B cell (primary cell): ENCODE results near the gene B4GALT1. TPM values are rescaled to one million over a fixed set of nuclear protein-coding genes. Genes with fewer than 3 reads are reported as not detected.

Source experiments
- ATAC-seq: fragments of 200-7000 bp; cut with Tn5 transposase; one replicate; pipeline ENCODE4 v1.10.0; 2021; ENCODE audit warnings: low read depth, mild to moderate bottlenecking, moderate number of reproducible peaks, moderate library complexity
- CTCF ChIA-PET: fragments of 350-600 bp; sonication (Branson Sonifier 250); formaldehyde crosslinking; loops from one replicate; lab custom pipeline; 2021; ENCODE audit warnings: antibody characterized with exemption, inconsistent platforms; lab: Charles Lee
- POLR2A ChIA-PET: fragments of 350-600 bp; sonication (Branson Sonifier 250); formaldehyde crosslinking; loops from one replicate; lab custom pipeline; 2021; ENCODE audit warnings: antibody characterized with exemption; lab: Charles Lee
- DNase-seq: peaks from one replicate; pipeline ENCODE4 v3.0.0; 2013
- H2AFZ ChIP-seq: 2 replicates; pipeline ENCODE4 v1.6.1; 2012; ENCODE audit warnings: mild to moderate bottlenecking, low read depth, low read length; ENCODE audit not compliant: insufficient read depth, poor library complexity, severe bottlenecking
- H3K27ac ChIP-seq, 2 donors: 1 replicate in 1 of 2; 2 replicates in 1 of 2; pipeline ENCODE4 v1.5.1; 2012 to 2013; ENCODE audit warnings: low read length in 2 of 2, mild to moderate bottlenecking in 2 of 2, moderate library complexity in 1 of 2
- H3K27me3 ChIP-seq, 4 experiments: fragments of 200-600 bp in 1 of 4; sonication (generic) in 1 of 4; replicated peaks in 1 of 4; 1 replicate in 2 of 4; 2 replicates in 2 of 4; pipeline versions ENCODE4 v1.6.1 to v1.7.0; 2013 to 2016; ENCODE audit warnings: low read length in 3 of 4, mild to moderate bottlenecking in 2 of 4, mixed read lengths in 1 of 4, moderate library complexity in 1 of 4; ENCODE audit not compliant: insufficient read depth in 4 of 4, control insufficient read depth in 3 of 4; ENCODE audit errors: control extremely low read depth in 1 of 4
- H3K36me3 ChIP-seq, 2 experiments: replicated peaks in 1 of 2; 1 replicate in 1 of 2; 2 replicates in 1 of 2; pipeline versions ENCODE4 v1.6.1 to v1.7.1; 2013; ENCODE audit warnings: low read length in 1 of 2; ENCODE audit not compliant: insufficient read depth in 2 of 2, control insufficient read depth in 1 of 2; ENCODE audit errors: control extremely low read depth in 1 of 2, extremely low read depth in 1 of 2
- H3K4me1 ChIP-seq, 2 donors: fragments of 200-600 bp in 1 of 2; sonication (generic) in 1 of 2; 1 replicate in 1 of 2; 2 replicates in 1 of 2; pipeline versions ENCODE4 v1.5.1 to v1.6.1; 2013 to 2017; ENCODE audit warnings: low read length in 2 of 2; ENCODE audit not compliant: control insufficient read depth in 2 of 2, insufficient read depth in 2 of 2
- H3K4me2 ChIP-seq: replicated peaks from 2 replicates; pipeline ENCODE3; 2012; ENCODE audit warnings: mild to moderate bottlenecking, low read depth, low read length; ENCODE audit not compliant: poor library complexity, severe bottlenecking
- H3K4me3 ChIP-seq, 5 experiments: fragments of 200-600 bp in 1 of 5; sonication (generic) in 1 of 5; 1 replicate in 3 of 5; 2 replicates in 2 of 5; pipeline versions ENCODE4 v1.5.1 to v1.7.0; 2011 to 2016; ENCODE audit warnings: low read length in 4 of 5, mild to moderate bottlenecking in 4 of 5, low read depth in 2 of 5, control low read depth in 1 of 5, moderate library complexity in 1 of 5; ENCODE audit not compliant: insufficient read depth in 1 of 5; ENCODE audit errors: control extremely low read depth in 1 of 5, extremely low read depth in 1 of 5
- H3K79me2 ChIP-seq: fragments of 200-600 bp; sonication (generic); one replicate; pipeline ENCODE4 v1.6.0; 2016; ENCODE audit warnings: low read length; ENCODE audit not compliant: control insufficient read depth, insufficient read depth
- H3K9ac ChIP-seq: fragments of 200-600 bp; sonication (generic); 2 replicates; pipeline ENCODE4 v1.6.1; 2017; ENCODE audit warnings: mild to moderate bottlenecking, low read length, moderate library complexity
- H3K9me3 ChIP-seq, 3 donors: one replicate each; pipeline versions ENCODE4 v1.6.1 to v1.7.1; 2013; ENCODE audit warnings: low read length in 2 of 3; ENCODE audit not compliant: control insufficient read depth in 2 of 3, insufficient read depth in 1 of 3; ENCODE audit errors: control extremely low read depth in 1 of 3
- H4K20me1 ChIP-seq: 2 replicates; pipeline ENCODE4 v1.6.0; 2012; ENCODE audit warnings: mild to moderate bottlenecking, low read length; ENCODE audit not compliant: insufficient read depth, control insufficient read depth, poor library complexity, severe bottlenecking
- H3K27ac Mint-ChIP-seq: one replicate; pipeline ENCODE4 v1.8.0; 2021; ENCODE audit warnings: mixed read lengths
- H3K27me3 Mint-ChIP-seq: one replicate; pipeline ENCODE4 v1.8.0; 2021; ENCODE audit warnings: mixed read lengths
- H3K4me1 Mint-ChIP-seq: one replicate; pipeline ENCODE4 v1.8.0; 2021; ENCODE audit warnings: mixed read lengths
- H3K4me3 Mint-ChIP-seq: one replicate; pipeline ENCODE4 v1.8.0; 2021; ENCODE audit warnings: mixed read lengths
- H3K9me3 Mint-ChIP-seq: one replicate; pipeline ENCODE4 v1.8.0; 2022; ENCODE audit warnings: mixed read lengths; ENCODE audit not compliant: insufficient read depth
- EZH2 ChIP-seq: IDR thresholded peaks from 2 replicates; pipeline ENCODE4 v1.6.1; 2012; ENCODE audit warnings: borderline replicate concordance, low read depth, mild to moderate bottlenecking, moderate library complexity, low read length; ENCODE audit not compliant: insufficient read depth, poor library complexity, severe bottlenecking
- WGBS: methylation state at CpG from one replicate; pipeline ENCODE4 v1.1.5; 2013; ENCODE audit warnings: missing lambda C conversion rate; ENCODE audit not compliant: insufficient coverage; 5-methylcytosine and 5-hydroxymethylcytosine counted together
- intact Hi-C: fragments of 100-400 bp; cut with micrococcal nuclease; formaldehyde crosslinking; loops from one replicate; pipeline ENCODE4 v1.10.0; 2022
- polyA plus RNA-seq: library from polyadenylated mRNA; depleted of rRNA; stranded (reverse); fragments of >200 nt; gene quantifications from 2 replicates; pipeline ENCODE4 v1.2.3, GENCODE V29; 2012
- total RNA-seq, 2 donors: library from RNA; stranded (reverse); fragments of 120-200 nt in 1 of 2; gene quantifications; 1 replicate in 1 of 2; 2 replicates in 1 of 2; pipeline versions ENCODE4 v1.2.3 to v1.2.4, GENCODE V29; 2013 to 2022
- TF ChIP-seq, protein P1 (sequence below): fragments of 200-600 bp; IDR thresholded peaks from one replicate; pipeline ENCODE4 v1.8.0; 2022; ENCODE audit warnings: antibody characterized with exemption, mild to moderate bottlenecking

The B4GALT1 gene
- total and polyA plus RNA-seq, 2 donors (not counting 1 experiment from before 2014, with no cell fraction given): 49.2 to 201 TPM

DNA sequence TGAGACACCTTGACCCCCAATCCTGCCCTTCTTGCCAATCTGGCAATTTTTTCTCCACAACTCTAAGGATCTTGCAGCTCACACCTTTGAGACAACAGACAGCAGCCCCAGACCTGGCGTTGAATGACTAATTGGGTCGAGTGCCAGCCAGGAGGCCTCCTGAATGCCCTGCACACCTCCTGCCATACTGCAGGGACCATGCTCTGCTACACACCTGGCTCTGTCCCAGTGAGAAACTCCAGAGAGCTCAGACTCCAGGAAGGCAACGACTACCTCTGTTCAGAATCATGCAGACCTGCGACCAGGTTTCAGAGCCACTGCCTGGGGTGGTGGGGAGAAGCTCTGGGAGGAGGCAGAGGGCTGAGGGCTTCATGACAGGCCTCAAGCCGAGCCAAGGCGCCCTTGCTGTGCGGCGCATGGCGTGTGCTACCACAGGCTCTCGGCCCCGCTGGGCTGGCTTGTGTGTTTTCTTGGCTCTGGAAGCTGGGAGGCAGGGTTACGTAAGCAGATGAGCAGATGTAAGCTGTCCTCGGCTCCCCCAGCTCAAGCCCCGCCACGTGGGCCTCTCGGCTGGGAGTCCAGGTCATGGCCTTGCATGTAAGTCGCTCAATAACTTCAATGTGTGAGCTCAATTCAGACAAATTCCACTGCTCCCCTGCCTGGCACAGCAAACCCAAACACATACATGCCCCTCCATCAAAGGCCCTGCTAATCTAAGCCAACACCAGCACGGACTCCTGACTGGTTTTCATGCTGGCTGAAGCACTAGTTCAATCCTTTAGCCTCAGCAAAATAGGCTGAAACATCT lies 27.5 kb downstream of the B4GALT1 start:
- Histone ChIP-seq H3K4me1 (peaks cover 99 to 100% of the 10 kb centered on the region in 2 donors), H3K27me3 (no peaks in the 10 kb centered on the region), H3K36me3 (peaks cover 0 to 6% of the 10 kb centered on the region in 2 experiments), H3K27ac (peak overlapping the region; percentile 87), H3K4me3 (peak overlapping the region in 1 of 5 experiments; percentile 13), H3K9ac (peak overlapping the region; percentile 38), H2AFZ (no peak overlapping the region), H3K9me3 (peaks cover 0 to 6% (median 0%) of the 10 kb centered on the region in 3 donors), H3K4me2 (peak overlapping the region; percentile 68), H4K20me1 (peaks cover 17% of the 10 kb centered on the region), H3K79me2 (peaks cover 100% of the 10 kb centered on the region)
- 90% methylated on average over 18 of the region's 18 CpGs for WGBS
- ATAC-seq (no peak), DNase-seq (no peak)
- POLR2A ChIA-PET: interaction anchor here (1.0 to 7.3 kb wide), 5 partner anchors 9 to 27 kb away, joined by 3 to 44 read pairs (median 10); partner anchors contain the start of gene B4GALT1
- intact Hi-C loops: loop anchor here (5.0 kb wide), 1 partner anchor 112 kb away; the partner anchor contains the start of gene DNAJA1
- Mint-ChIP-seq H3K27ac (peak overlapping the region; percentile 93), H3K27me3 (no peaks in the 10 kb centered on the region), H3K4me1 (peaks cover 96% of the 10 kb centered on the region), H3K9me3 (no peaks in the 10 kb centered on the region), H3K4me3 (peak overlapping the region; percentile 77)
- no peak for TF ChIP-seq EZH2
- TF ChIP-seq, protein P1, sequence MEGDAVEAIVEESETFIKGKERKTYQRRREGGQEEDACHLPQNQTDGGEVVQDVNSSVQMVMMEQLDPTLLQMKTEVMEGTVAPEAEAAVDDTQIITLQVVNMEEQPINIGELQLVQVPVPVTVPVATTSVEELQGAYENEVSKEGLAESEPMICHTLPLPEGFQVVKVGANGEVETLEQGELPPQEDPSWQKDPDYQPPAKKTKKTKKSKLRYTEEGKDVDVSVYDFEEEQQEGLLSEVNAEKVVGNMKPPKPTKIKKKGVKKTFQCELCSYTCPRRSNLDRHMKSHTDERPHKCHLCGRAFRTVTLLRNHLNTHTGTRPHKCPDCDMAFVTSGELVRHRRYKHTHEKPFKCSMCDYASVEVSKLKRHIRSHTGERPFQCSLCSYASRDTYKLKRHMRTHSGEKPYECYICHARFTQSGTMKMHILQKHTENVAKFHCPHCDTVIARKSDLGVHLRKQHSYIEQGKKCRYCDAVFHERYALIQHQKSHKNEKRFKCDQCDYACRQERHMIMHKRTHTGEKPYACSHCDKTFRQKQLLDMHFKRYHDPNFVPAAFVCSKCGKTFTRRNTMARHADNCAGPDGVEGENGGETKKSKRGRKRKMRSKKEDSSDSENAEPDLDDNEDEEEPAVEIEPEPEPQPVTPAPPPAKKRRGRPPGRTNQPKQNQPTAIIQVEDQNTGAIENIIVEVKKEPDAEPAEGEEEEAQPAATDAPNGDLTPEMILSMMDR: no peak
- CTCF ChIA-PET: interaction anchor here (0.9 to 6.2 kb wide), 7 partner anchors 10 to 86 kb away, joined by 3 to 41 read pairs (median 5); no protein-coding TSS in a partner anchor
